ENCODE measurements around the gene SASH3. TPM values are rescaled to one million over a fixed set of nuclear protein-coding genes. Genes with fewer than 3 reads are reported as not detected.
A peak's percentile ranks its signal among the peaks of the same experiment; 100 is the strongest.

SASH3 gene
- total and polyA plus RNA-seq, 2 donors from 2014 or later = 1.9 to 18.3 TPM

DNA sequence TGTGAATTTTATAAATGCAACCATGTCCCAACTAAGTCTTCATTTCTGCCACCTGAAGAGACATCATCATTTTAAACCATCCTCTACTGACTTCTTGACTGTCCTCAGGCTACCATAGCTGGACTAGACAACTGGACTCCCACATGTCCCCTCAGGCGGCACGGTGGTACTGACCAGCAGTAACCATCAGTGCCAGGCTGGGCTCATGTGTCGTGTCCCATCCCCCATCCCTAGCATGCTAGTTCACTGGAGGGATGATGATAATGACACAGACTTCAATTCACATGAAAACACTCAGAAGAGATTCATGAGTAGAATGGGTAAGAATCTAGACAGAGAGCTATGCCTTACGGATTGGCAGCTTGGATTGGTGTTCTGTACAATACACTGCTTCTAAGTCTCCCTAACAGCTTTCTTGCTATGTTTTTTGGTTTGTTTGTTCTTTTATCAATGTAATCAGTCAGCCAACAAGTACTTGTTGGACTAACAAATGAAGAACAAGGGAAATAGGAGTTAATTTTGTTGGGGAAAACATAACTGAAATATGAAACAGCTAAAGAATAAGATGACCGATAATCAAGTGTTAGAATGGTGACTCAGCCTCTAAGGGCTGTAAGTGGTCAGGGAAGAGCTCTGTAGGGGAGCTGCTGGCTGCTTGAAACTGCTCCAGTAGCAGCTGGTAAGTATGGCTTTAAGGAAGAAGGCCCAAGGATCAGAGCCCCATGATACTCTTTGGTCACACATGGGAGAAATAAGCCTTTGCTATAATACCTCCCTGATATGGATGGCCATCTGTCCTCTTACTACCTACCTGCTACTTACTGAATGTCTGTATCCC, 53.6 kb downstream of the SASH3 start:
- no peak for FAIRE-seq
- Histone ChIP-seq H3K4me3 (ENCODE audit: low read length in 3 of 3) (no peak overlapping the region), H3K9me3 (ENCODE audit: control insufficient read depth in 2 of 3, insufficient read depth in 1 of 3, low read length in 3 of 3) (no peaks in the 10 kb centered on the region), H3K36me3 (ENCODE audit: control insufficient read depth in 2 of 3, insufficient read depth in 3 of 3, low read length in 3 of 3) (no peaks in the 10 kb centered on the region), H3K27ac (ENCODE audit: low read depth in 2 of 2, low read length in 2 of 2) (no peak overlapping the region), H3K27me3 (ENCODE audit: control insufficient read depth, insufficient read depth, low read length) (no peaks in the 10 kb centered on the region), H3K4me1 (ENCODE audit: control insufficient read depth in 2 of 3, insufficient read depth in 2 of 3, low read depth in 1 of 3, low read length in 3 of 3) (peaks cover 0 to 9% (median 2%) of the 10 kb centered on the region in 3 donors), H3K9ac (ENCODE audit: low read length in 3 of 3) (no peak overlapping the region)
- TF ChIP-seq, protein P1, sequence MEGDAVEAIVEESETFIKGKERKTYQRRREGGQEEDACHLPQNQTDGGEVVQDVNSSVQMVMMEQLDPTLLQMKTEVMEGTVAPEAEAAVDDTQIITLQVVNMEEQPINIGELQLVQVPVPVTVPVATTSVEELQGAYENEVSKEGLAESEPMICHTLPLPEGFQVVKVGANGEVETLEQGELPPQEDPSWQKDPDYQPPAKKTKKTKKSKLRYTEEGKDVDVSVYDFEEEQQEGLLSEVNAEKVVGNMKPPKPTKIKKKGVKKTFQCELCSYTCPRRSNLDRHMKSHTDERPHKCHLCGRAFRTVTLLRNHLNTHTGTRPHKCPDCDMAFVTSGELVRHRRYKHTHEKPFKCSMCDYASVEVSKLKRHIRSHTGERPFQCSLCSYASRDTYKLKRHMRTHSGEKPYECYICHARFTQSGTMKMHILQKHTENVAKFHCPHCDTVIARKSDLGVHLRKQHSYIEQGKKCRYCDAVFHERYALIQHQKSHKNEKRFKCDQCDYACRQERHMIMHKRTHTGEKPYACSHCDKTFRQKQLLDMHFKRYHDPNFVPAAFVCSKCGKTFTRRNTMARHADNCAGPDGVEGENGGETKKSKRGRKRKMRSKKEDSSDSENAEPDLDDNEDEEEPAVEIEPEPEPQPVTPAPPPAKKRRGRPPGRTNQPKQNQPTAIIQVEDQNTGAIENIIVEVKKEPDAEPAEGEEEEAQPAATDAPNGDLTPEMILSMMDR (IDR thresholded peaks at IDR 0.05; ENCODE audit: borderline replicate concordance, extremely low read depth, insufficient read depth) = no peak
- intact Hi-C loops (cut with DNase I) = no loop called here
- DNase-seq = no peak

DNA sequence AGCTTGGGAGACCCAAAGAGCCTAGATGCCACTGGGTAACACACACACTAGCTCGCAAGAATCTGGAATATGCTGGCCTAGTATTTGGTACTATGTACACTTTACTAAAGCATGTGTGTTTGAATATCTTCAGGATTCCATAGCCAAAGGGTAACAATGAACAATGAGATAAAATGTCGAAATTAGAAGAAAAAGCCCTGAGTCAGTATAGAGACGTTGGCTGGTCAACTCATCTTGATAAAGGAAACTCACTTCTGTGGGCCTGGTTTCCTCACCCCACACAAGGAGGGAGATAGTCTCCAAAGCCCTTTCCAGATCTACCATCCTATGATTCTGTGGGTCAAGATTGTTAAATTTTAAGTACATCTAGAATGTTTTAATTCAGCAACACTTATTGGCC, 57.1 kb downstream of the SASH3 start:
- TF ChIP-seq, protein P1 (IDR thresholded peaks at IDR 0.05; ENCODE audit: borderline replicate concordance, extremely low read depth, insufficient read depth) = no peak
- intact Hi-C loops (cut with DNase I) = no loop called here
- DNase-seq (no peak), FAIRE-seq (no peak)
- H3K9me3 ChIP-seq (ENCODE audit: control insufficient read depth in 2 of 3, insufficient read depth in 1 of 3, low read length in 3 of 3) = no peaks in the 10 kb centered on the region
- no peak overlapping the region for H3K4me3 ChIP-seq (ENCODE audit: low read length in 3 of 3)
- peaks cover 0 to 11% (median 0%) of the 10 kb centered on the region in 3 donors for H3K36me3 ChIP-seq (ENCODE audit: control insufficient read depth in 2 of 3, insufficient read depth in 3 of 3, low read length in 3 of 3)
- H3K9ac ChIP-seq (ENCODE audit: low read length in 3 of 3) = no peak overlapping the region
- H3K27me3 ChIP-seq (ENCODE audit: control insufficient read depth, insufficient read depth, low read length) = no peaks in the 10 kb centered on the region
- peaks cover 0 to 4% (median 0%) of the 10 kb centered on the region in 3 donors for H3K4me1 ChIP-seq (ENCODE audit: control insufficient read depth in 2 of 3, insufficient read depth in 2 of 3, low read depth in 1 of 3, low read length in 3 of 3)
- H3K27ac ChIP-seq (ENCODE audit: low read depth in 2 of 2, low read length in 2 of 2) = no peak overlapping the region

DNA sequence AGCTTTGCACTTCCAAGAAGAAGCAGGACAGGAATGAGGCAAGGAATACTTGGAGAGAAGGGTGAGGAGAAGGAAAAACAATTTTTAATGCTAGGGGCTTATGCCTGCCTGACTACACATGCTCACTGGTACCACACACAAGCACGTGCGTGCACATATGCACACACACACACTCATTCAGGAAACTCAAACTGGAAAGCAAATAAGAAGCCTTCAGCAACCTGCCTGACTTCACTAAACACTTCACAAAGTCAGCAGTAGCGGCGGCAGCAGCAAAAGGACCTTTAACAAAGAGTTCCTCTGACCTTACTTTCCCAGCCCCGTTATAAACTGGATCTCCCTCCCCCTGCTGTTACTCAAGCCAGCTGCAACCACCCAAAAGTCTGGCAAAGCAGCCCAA, 60.6 kb downstream of the SASH3 start:
- peaks cover 0 to 12% (median 0%) of the 10 kb centered on the region in 3 donors for H3K4me1 ChIP-seq (ENCODE audit: control insufficient read depth in 2 of 3, insufficient read depth in 2 of 3, low read depth in 1 of 3, low read length in 3 of 3)
- no peaks in the 10 kb centered on the region for H3K9me3 ChIP-seq (ENCODE audit: control insufficient read depth in 2 of 3, insufficient read depth in 1 of 3, low read length in 3 of 3)
- no peaks in the 10 kb centered on the region for H3K27me3 ChIP-seq (ENCODE audit: control insufficient read depth, insufficient read depth, low read length)
- DNase-seq = peak in 1 of 5 donors; percentile 14
- TF ChIP-seq, protein P1 (IDR thresholded peaks at IDR 0.05; ENCODE audit: borderline replicate concordance, extremely low read depth, insufficient read depth) = no peak
- FAIRE-seq = no peak
- intact Hi-C loops (cut with DNase I) = no loop called here
- H3K36me3 ChIP-seq (ENCODE audit: control insufficient read depth in 2 of 3, insufficient read depth in 3 of 3, low read length in 3 of 3) = peaks cover 0 to 11% (median 0%) of the 10 kb centered on the region in 3 donors
- peak overlapping the region in 1 of 3 donors; percentile 21 for H3K4me3 ChIP-seq (ENCODE audit: low read length in 3 of 3)
- H3K9ac ChIP-seq (ENCODE audit: low read length in 3 of 3) = no peak overlapping the region
- no peak overlapping the region for H3K27ac ChIP-seq (ENCODE audit: low read depth in 2 of 2, low read length in 2 of 2)
